Fibroblast of villous mesenchyme (primary cell): Measurements from ENCODE around the gene ZEB2. TPM values are rescaled to one million over a fixed set of nuclear protein-coding genes. Genes with fewer than 3 reads are reported as not detected.

Experiments
- DNase-seq: peaks from one replicate; pipeline ENCODE4 v3.0.0-alpha.2; 2010; ENCODE audit warnings: low read depth
- H3K4me3 ChIP-seq: 2 replicates; pipeline ENCODE4 v1.5.1; 2011; ENCODE audit warnings: low read depth, mild to moderate bottlenecking, low read length
- CTCF ChIP-seq: IDR thresholded peaks from 2 replicates; pipeline ENCODE4 v1.5.1; 2012; ENCODE audit warnings: low read depth, mild to moderate bottlenecking, low read length; ENCODE audit not compliant: insufficient read depth
- total RNA-seq: library from RNA; depleted of rRNA; stranded (reverse); fragments of >200 nt; gene quantifications from 2 replicates; pipeline ENCODE4 v1.2.3, GENCODE V29; 2012

ZEB2 gene
- total RNA-seq, 1 donor: 50.1 TPM

- no peak overlapping the region for H3K4me3 ChIP-seq
- DNase-seq: no peak
- no peak for TF ChIP-seq CTCF
Measured at GRCh38 chr2:144424559-144425240, 95.2 kb downstream of the ZEB2 start.

- no peak overlapping the region for H3K4me3 ChIP-seq
- no peak for TF ChIP-seq CTCF
- no peak for DNase-seq
Measured at GRCh38 chr2:144421606-144422510, 98.1 kb downstream of the ZEB2 start.

- no peak overlapping the region for H3K4me3 ChIP-seq
- TF ChIP-seq CTCF: no peak
- no peak for DNase-seq
Measured at GRCh38 chr2:144419218-144419617, 100.7 kb downstream of the ZEB2 start.

GRCh38 chr2:144415386-144415785, 104.5 kb downstream of the ZEB2 start:
- DNase-seq: no peak
- TF ChIP-seq CTCF: no peak
- H3K4me3 ChIP-seq: no peak overlapping the region

GRCh38 chr2:144414324-144414845, 105.5 kb downstream of the ZEB2 start:
- DNase-seq: peak; percentile 98

GRCh38 chr2:144412709-144413108, 107.2 kb downstream of the ZEB2 start:
- H3K4me3 ChIP-seq: no peak overlapping the region
- TF ChIP-seq CTCF: no peak
- DNase-seq: peak; percentile 37

More at GRCh38 chr2:144414324-144414845, 105.5 kb downstream of the ZEB2 start:
- no peak for TF ChIP-seq CTCF
- no peak overlapping the region for H3K4me3 ChIP-seq
